Ishikawa (cell line): Measurements from ENCODE around the gene LRTM2.
A peak's percentile ranks its signal among the peaks of the same experiment; 100 is the strongest.

Source experiments
- CEBPB ChIP-seq: IDR thresholded peaks from 2 replicates; pipeline ENCODE4 v1.6.1; 2012
- CREB1 ChIP-seq: IDR thresholded peaks from 2 replicates; pipeline ENCODE4 v1.6.1; 2012; ENCODE audit warnings: low read depth
- EGR1 ChIP-seq: IDR thresholded peaks from 2 replicates; pipeline ENCODE4 v1.6.1; 2012
- EP300 ChIP-seq: IDR thresholded peaks from 2 replicates; pipeline ENCODE4 v1.6.1; 2012; ENCODE audit warnings: borderline replicate concordance
- FOXM1 ChIP-seq: IDR thresholded peaks from 2 replicates; pipeline ENCODE4 v1.6.1; 2012; ENCODE audit warnings: low read depth, borderline replicate concordance
- MAX ChIP-seq: IDR thresholded peaks from 2 replicates; pipeline ENCODE4 v1.6.1; 2012
- NFIC ChIP-seq: IDR thresholded peaks from 2 replicates; pipeline ENCODE4 v1.6.1; 2012
- RAD21 ChIP-seq: IDR thresholded peaks from 2 replicates; pipeline ENCODE4 v1.6.1; 2012; ENCODE audit warnings: low read depth
- TAF1 ChIP-seq: IDR thresholded peaks from 2 replicates; pipeline ENCODE4 v1.6.1; 2012; ENCODE audit warnings: low read depth, mild to moderate bottlenecking
- TCF12 ChIP-seq: IDR thresholded peaks from 2 replicates; pipeline ENCODE4 v1.6.1; 2012; ENCODE audit warnings: low read depth
- TEAD4 ChIP-seq: IDR thresholded peaks from 2 replicates; pipeline ENCODE4 v1.6.1; 2012
- YY1 ChIP-seq: IDR thresholded peaks from 2 replicates; pipeline ENCODE4 v1.6.1; 2012; ENCODE audit warnings: low read depth
- ZBTB7A ChIP-seq: IDR thresholded peaks from 2 replicates; pipeline ENCODE4 v1.6.1; 2012; ENCODE audit warnings: low read depth
- TF ChIP-seq, protein P1 (sequence below): IDR thresholded peaks from 2 replicates; pipeline ENCODE4 v1.6.1; 2012
- TF ChIP-seq, protein P2 (sequence below): IDR thresholded peaks from 2 replicates; pipeline ENCODE4 v1.6.1; 2012; ENCODE audit warnings: low read depth, mild to moderate bottlenecking

Gene LRTM2

GRCh38 chr12:1826401-1826800 lies 6.0 kb downstream of the LRTM2 start:
- TF ChIP-seq CEBPB: no peak
- TF ChIP-seq NFIC: no peak
- TF ChIP-seq, protein P1, sequence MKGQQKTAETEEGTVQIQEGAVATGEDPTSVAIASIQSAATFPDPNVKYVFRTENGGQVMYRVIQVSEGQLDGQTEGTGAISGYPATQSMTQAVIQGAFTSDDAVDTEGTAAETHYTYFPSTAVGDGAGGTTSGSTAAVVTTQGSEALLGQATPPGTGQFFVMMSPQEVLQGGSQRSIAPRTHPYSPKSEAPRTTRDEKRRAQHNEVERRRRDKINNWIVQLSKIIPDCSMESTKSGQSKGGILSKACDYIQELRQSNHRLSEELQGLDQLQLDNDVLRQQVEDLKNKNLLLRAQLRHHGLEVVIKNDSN: no peak
- no peak for TF ChIP-seq RAD21
- TF ChIP-seq TAF1: no peak
- TF ChIP-seq EGR1: no peak
- TF ChIP-seq, protein P2, sequence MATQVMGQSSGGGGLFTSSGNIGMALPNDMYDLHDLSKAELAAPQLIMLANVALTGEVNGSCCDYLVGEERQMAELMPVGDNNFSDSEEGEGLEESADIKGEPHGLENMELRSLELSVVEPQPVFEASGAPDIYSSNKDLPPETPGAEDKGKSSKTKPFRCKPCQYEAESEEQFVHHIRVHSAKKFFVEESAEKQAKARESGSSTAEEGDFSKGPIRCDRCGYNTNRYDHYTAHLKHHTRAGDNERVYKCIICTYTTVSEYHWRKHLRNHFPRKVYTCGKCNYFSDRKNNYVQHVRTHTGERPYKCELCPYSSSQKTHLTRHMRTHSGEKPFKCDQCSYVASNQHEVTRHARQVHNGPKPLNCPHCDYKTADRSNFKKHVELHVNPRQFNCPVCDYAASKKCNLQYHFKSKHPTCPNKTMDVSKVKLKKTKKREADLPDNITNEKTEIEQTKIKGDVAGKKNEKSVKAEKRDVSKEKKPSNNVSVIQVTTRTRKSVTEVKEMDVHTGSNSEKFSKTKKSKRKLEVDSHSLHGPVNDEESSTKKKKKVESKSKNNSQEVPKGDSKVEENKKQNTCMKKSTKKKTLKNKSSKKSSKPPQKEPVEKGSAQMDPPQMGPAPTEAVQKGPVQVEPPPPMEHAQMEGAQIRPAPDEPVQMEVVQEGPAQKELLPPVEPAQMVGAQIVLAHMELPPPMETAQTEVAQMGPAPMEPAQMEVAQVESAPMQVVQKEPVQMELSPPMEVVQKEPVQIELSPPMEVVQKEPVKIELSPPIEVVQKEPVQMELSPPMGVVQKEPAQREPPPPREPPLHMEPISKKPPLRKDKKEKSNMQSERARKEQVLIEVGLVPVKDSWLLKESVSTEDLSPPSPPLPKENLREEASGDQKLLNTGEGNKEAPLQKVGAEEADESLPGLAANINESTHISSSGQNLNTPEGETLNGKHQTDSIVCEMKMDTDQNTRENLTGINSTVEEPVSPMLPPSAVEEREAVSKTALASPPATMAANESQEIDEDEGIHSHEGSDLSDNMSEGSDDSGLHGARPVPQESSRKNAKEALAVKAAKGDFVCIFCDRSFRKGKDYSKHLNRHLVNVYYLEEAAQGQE: no peak
- no peak for TF ChIP-seq TCF12
- TF ChIP-seq CREB1: no peak
- TF ChIP-seq YY1: no peak

DNA sequence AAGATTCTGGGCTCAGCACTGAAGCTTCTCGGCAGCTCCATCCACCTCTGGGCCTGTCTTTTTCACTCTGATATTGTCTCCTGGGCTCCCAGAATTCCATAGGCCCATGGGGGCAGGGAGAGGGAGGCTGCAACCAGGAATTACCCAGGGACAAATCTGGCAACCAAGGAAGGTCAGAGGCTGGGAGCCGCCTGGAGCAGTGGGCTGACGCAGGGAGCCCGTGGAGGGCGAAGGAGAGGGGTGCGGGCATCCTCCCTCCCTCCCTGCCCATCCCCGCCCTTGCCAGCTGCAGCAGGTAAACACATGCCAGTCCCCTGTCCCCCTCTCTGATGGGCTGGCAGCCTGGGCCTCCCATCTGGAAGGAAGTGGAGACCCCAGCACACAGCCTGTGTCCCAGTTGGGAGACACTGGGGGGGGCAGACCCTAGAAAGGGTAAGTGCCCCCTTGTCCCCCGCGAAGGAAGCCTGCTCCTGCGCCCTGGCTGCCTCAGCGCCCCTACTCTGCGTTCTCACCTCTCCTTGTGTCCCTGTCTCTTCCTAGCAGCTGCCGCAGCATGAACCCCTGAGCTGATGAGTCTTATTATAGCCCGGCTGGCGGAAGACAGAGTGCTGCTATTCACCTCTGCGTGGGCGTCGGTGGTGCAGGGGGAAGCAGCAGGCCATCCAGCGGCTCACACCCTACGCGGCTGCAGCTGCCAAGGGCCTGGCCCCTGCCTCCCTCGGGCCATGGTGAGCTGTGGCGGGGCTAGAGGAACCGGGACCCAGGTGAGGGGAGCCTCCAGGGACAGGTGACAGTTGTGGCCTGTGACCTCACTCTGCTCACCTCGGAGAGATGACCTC lies 6.7 kb downstream of the LRTM2 start:
- no peak for TF ChIP-seq TEAD4
- 0 out of 2 replicates have a peak, but pooled peaks have one; percentile 33 for TF ChIP-seq EGR1

DNA sequence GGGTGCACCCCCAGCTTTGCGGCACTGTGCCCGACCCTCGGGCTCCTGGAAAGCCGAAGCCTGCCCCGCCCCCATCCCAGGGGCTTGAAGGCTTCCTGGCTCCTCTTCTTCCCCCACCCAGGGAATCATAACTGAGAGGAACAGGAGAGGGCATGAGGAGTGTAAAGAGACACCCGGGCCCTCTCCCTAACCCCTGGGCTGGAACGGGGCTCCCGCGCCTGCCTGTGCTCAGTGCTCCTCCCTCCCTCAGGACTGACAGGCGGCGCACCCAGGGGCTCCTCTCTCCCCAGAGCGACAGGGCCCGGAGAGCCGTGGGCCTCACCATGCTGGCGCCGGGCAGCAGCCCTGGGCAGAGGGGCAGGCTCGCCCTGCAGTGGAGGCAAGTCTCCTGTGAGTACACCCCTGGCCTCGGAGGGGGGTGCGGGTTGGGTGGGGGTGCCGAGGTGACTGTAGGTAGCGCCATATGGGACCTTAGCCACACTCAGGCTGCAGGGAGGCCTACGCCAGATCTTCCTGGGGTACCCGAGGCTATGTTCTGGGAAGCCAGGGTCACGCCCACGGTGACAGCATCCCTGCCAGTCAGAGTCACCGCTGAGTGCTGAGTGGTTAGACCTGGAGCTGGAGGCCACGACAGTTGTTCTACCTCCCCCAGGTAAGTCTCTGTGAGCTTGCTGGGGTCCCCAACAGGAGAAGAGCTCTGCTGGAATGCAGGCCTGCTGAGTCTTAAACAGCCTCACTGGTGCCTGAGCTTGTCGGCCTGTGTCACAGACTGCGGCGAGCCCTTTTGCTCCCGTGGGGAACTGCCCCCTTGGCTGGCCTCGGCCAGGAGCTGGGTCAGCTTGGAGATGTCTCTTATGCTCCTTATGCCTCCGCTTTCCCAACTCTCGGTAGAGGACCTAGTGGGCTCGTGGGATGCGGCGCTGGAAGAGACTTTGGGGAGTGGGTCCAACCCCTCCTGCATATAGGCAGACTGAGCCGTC lies 7.8 kb downstream of the LRTM2 start:
- TF ChIP-seq, protein P1: no peak
- TF ChIP-seq, protein P2: no peak
- TF ChIP-seq YY1 (no peak), RAD21 (no peak), NFIC (no peak), TAF1 (no peak), EGR1 (no peak), ZBTB7A (no peak), CREB1 (no peak), TEAD4 (no peak), MAX (no peak), FOXM1 (no peak), CEBPB (no peak), EP300 (no peak), TCF12 (no peak)

GRCh38 chr12:1828856-1829255 lies 8.5 kb downstream of the LRTM2 start:
- TF ChIP-seq MAX: no peak

- no peak for TF ChIP-seq EGR1
- no peak for TF ChIP-seq NFIC
- TF ChIP-seq TAF1: no peak
- TF ChIP-seq CEBPB: no peak
- TF ChIP-seq ZBTB7A: no peak
- TF ChIP-seq, protein P2: no peak
- TF ChIP-seq MAX: no peak
- no peak for TF ChIP-seq EP300
- TF ChIP-seq YY1: no peak
- TF ChIP-seq FOXM1: no peak
- TF ChIP-seq, protein P1: no peak
- TF ChIP-seq TCF12: no peak
- TF ChIP-seq TEAD4: no peak
- TF ChIP-seq CREB1: no peak
- TF ChIP-seq RAD21: no peak
These were observed 9.0 kb downstream of the LRTM2 start for GRCh38 chr12:1829306-1829900.
